Endodermal cell (in vitro differentiated cells): ENCODE measurements around the gene DUSP16. TPM values are rescaled to one million over a fixed set of nuclear protein-coding genes. Genes with fewer than 3 reads are reported as not detected.

Source experiments
- DNase-seq: peaks from one replicate; pipeline ENCODE4 v3.0.0-alpha.2; 2017
- H3K27ac ChIP-seq: 2 replicates; pipeline ENCODE4 v1.5.1; 2013; ENCODE audit warnings: mild to moderate bottlenecking, low read depth, low read length, moderate library complexity
- H3K27me3 ChIP-seq: 2 replicates; pipeline ENCODE4 v1.6.1; 2013; ENCODE audit warnings: mild to moderate bottlenecking, low read length, moderate library complexity; ENCODE audit not compliant: insufficient read depth, control insufficient read depth, poor library complexity, severe bottlenecking
- H3K36me3 ChIP-seq: 2 replicates; pipeline ENCODE4 v1.7.0; 2013; ENCODE audit warnings: mild to moderate bottlenecking, low read length, moderate library complexity; ENCODE audit not compliant: control insufficient read depth, insufficient read depth
- H3K4me1 ChIP-seq: one replicate; pipeline ENCODE4 v1.7.0; 2013; ENCODE audit warnings: low read length; ENCODE audit not compliant: control insufficient read depth, insufficient read depth
- H3K4me3 ChIP-seq: 2 replicates; pipeline ENCODE4 v1.5.1; 2013; ENCODE audit warnings: mild to moderate bottlenecking, low read length, moderate library complexity
- H3K9ac ChIP-seq: 2 replicates; pipeline ENCODE4 v1.6.1; 2013; ENCODE audit warnings: mild to moderate bottlenecking, low read length, moderate library complexity; ENCODE audit not compliant: poor library complexity, severe bottlenecking; ENCODE audit errors: extremely low read depth
- H3K9me3 ChIP-seq: 2 replicates; pipeline ENCODE4 v1.6.1; 2013; ENCODE audit warnings: mild to moderate bottlenecking, low read length, moderate library complexity; ENCODE audit not compliant: control insufficient read depth
- H3K27ac Mint-ChIP-seq: 2 replicates; pipeline ENCODE4 v1.8.0; 2020; ENCODE audit warnings: mixed read lengths
- H3K27me3 Mint-ChIP-seq: 2 replicates; pipeline ENCODE4 v1.8.0; 2021; ENCODE audit warnings: mild to moderate bottlenecking, mixed read lengths; ENCODE audit not compliant: insufficient read depth
- H3K36me3 Mint-ChIP-seq: 2 replicates; pipeline ENCODE4 v1.8.0; 2020; ENCODE audit warnings: low read depth, mixed read lengths
- H3K4me1 Mint-ChIP-seq: 2 replicates; pipeline ENCODE4 v1.8.0; 2020; ENCODE audit warnings: mixed read lengths
- H3K4me3 Mint-ChIP-seq: 2 replicates; pipeline ENCODE4 v1.8.0; 2020; ENCODE audit warnings: mild to moderate bottlenecking, moderate library complexity, mixed read lengths
- H3K9me3 Mint-ChIP-seq: 2 replicates; pipeline ENCODE4 v1.8.0; 2020; ENCODE audit warnings: mild to moderate bottlenecking, mixed read lengths
- WGBS, 2 experiments: methylation state at CpG; one replicate each; pipeline versions ENCODE4 v1.1.5 to v1.1.7; 2013; ENCODE audit warnings: missing lambda C conversion rate in 2 of 2, mixed read lengths in 1 of 2; ENCODE audit not compliant: insufficient coverage in 1 of 2, insufficient read length in 1 of 2; 5-methylcytosine and 5-hydroxymethylcytosine counted together
- total RNA-seq, 2 donors: library from RNA; stranded (reverse); fragmentation: NEBNext Ultra II Directional in 1 of 2; extraction: Animal tissue kit (Norgen Biotek cat#: 25700) in 1 of 2; gene quantifications; 2 replicates in 1 of 2; 3 replicates in 1 of 2; pipeline ENCODE4 v1.2.1, GENCODE V29; 2021
- TF ChIP-seq, protein P1 (sequence below): fragments of 200-600 bp; sonication (generic); conservative IDR thresholded peaks from 2 replicates; pipeline ENCODE4 v1.5.0; 2021; ENCODE audit warnings: antibody characterized with exemption, mild to moderate bottlenecking

The DUSP16 gene
- total RNA-seq, 2 donors from 2014 or later: 28.1 to 42.5 TPM

- WGBS, 2 experiments: 40 to 42% methylated on average over 2 to 3 of the region's 3 CpGs
- Histone ChIP-seq H3K27me3 (no peaks in the 10 kb centered on the region), H3K9me3 (peaks cover 6% of the 10 kb centered on the region), H3K36me3 (no peaks in the 10 kb centered on the region), H3K4me1 (no peaks in the 10 kb centered on the region), H3K4me3 (peak overlapping the region; percentile 98), H3K9ac (peak overlapping the region; percentile 83), H3K27ac (no peak overlapping the region)
- Mint-ChIP-seq H3K4me1 (peaks cover 32% of the 10 kb centered on the region), H3K4me3 (peak overlapping the region; percentile 86), H3K27me3 (no peaks in the 10 kb centered on the region), H3K36me3 (peaks cover 14% of the 10 kb centered on the region), H3K27ac (peak overlapping the region; percentile 31), H3K9me3 (peaks cover 8% of the 10 kb centered on the region)
- DNase-seq: no peak
- TF ChIP-seq, protein P1, sequence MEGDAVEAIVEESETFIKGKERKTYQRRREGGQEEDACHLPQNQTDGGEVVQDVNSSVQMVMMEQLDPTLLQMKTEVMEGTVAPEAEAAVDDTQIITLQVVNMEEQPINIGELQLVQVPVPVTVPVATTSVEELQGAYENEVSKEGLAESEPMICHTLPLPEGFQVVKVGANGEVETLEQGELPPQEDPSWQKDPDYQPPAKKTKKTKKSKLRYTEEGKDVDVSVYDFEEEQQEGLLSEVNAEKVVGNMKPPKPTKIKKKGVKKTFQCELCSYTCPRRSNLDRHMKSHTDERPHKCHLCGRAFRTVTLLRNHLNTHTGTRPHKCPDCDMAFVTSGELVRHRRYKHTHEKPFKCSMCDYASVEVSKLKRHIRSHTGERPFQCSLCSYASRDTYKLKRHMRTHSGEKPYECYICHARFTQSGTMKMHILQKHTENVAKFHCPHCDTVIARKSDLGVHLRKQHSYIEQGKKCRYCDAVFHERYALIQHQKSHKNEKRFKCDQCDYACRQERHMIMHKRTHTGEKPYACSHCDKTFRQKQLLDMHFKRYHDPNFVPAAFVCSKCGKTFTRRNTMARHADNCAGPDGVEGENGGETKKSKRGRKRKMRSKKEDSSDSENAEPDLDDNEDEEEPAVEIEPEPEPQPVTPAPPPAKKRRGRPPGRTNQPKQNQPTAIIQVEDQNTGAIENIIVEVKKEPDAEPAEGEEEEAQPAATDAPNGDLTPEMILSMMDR: no peak
Observed at GRCh38 chr12:12559719-12560296, 2.9 kb downstream of the DUSP16 start.

- no peak for DNase-seq
- WGBS, 2 experiments: 69 to 84% methylated on average over 3 to 4 of the region's 4 CpGs
- peaks cover 29% of the 10 kb centered on the region for H3K4me1 Mint-ChIP-seq
- TF ChIP-seq, protein P1: no peak
- peak overlapping the region; percentile 0 for H3K27ac Mint-ChIP-seq
- H3K4me3 Mint-ChIP-seq: no peak overlapping the region
- H3K36me3 Mint-ChIP-seq: peaks cover 21% of the 10 kb centered on the region
- peaks cover 10% of the 10 kb centered on the region for H3K36me3 ChIP-seq
- peaks cover 2% of the 10 kb centered on the region for H3K9me3 Mint-ChIP-seq
- H3K9ac ChIP-seq: no peak overlapping the region
- no peaks in the 10 kb centered on the region for H3K9me3 ChIP-seq
- no peaks in the 10 kb centered on the region for H3K27me3 ChIP-seq
- H3K4me3 ChIP-seq: no peak overlapping the region
- H3K27me3 Mint-ChIP-seq: no peaks in the 10 kb centered on the region
- H3K27ac ChIP-seq: no peak overlapping the region
- no peaks in the 10 kb centered on the region for H3K4me1 ChIP-seq
Observed at GRCh38 chr12:12558291-12558690, 4.4 kb downstream of the DUSP16 start.

GRCh38 chr12:12557733-12558132 is 4.9 kb downstream of the DUSP16 start:
- Mint-ChIP-seq H3K27me3 (no peaks in the 10 kb centered on the region), H3K9me3 (peaks cover 2% of the 10 kb centered on the region), H3K36me3 (peaks cover 23% of the 10 kb centered on the region), H3K27ac (peak overlapping the region; percentile 15), H3K4me3 (no peak overlapping the region), H3K4me1 (peaks cover 25% of the 10 kb centered on the region)
- no peak for DNase-seq
- H3K9ac ChIP-seq: no peak overlapping the region
- 88 to 92% methylated on average over 3 of the region's 3 CpGs for WGBS, 2 experiments
- H3K36me3 ChIP-seq: peaks cover 12% of the 10 kb centered on the region
- H3K9me3 ChIP-seq: no peaks in the 10 kb centered on the region
- no peak overlapping the region for H3K4me3 ChIP-seq
- TF ChIP-seq, protein P1: no peak
- no peak overlapping the region for H3K27ac ChIP-seq
- H3K27me3 ChIP-seq: no peaks in the 10 kb centered on the region
- no peaks in the 10 kb centered on the region for H3K4me1 ChIP-seq
